Heart right ventricle (tissue), 16 donors: Measurements from ENCODE around the gene LRRC1. TPM values are rescaled to one million over a fixed set of nuclear protein-coding genes. Genes with fewer than 3 reads are reported as not detected.
A peak's percentile ranks its signal among the peaks of the same experiment; 100 is the strongest.

Source experiments
- ATAC-seq, 8 donors: fragments of 200-7000 bp; cut with Tn5 transposase; one replicate each; pipeline ENCODE4 v1.9.1; 2020; ENCODE audit warnings: mild to moderate bottlenecking in 8 of 8, moderate library complexity in 8 of 8, moderate number of reproducible peaks in 1 of 8
- DNase-seq, 2 donors: peaks; one replicate each; pipeline ENCODE4 v3.0.0-alpha.2; 2020
- H3K27ac ChIP-seq, 10 donors: fragments of 200-600 bp; sonication (generic) in 2 of 10; one replicate each; pipeline versions ENCODE4 v1.5.0 to v1.8.0; 2020 to 2022; ENCODE audit warnings: mild to moderate bottlenecking in 3 of 10
- H3K27me3 ChIP-seq, 7 donors: fragments of 200-600 bp; one replicate each; pipeline ENCODE4 v1.8.0; 2021 to 2022; ENCODE audit warnings: mild to moderate bottlenecking in 2 of 7
- H3K36me3 ChIP-seq, 9 donors: fragments of 200-600 bp; sonication (generic) in 1 of 9; one replicate each; pipeline versions ENCODE4 v1.5.0 to v1.8.0; 2020 to 2022; ENCODE audit warnings: mild to moderate bottlenecking in 2 of 9
- H3K4me1 ChIP-seq, 9 donors: fragments of 200-600 bp; sonication (generic) in 1 of 9; one replicate each; pipeline versions ENCODE4 v1.5.0 to v1.8.0; 2020 to 2022; ENCODE audit warnings: mild to moderate bottlenecking in 4 of 9
- H3K4me3 ChIP-seq, 10 donors: fragments of 200-600 bp; sonication (generic) in 2 of 10; one replicate each; pipeline versions ENCODE4 v1.5.0 to v1.8.0; 2020 to 2022; ENCODE audit warnings: mild to moderate bottlenecking in 7 of 10, moderate library complexity in 2 of 10
- H3K9me3 ChIP-seq, 11 donors: fragments of 200-600 bp in 10 of 11; sonication (generic) in 2 of 11; one replicate each; pipeline versions ENCODE4 v1.5.0 to v1.8.0; 2013 to 2022; ENCODE audit warnings: mild to moderate bottlenecking in 2 of 11, control low read depth in 1 of 11, moderate library complexity in 1 of 11
- CTCF ChIP-seq, 9 donors: fragments of 200-600 bp; sonication (generic) in 2 of 9; IDR thresholded peaks; one replicate each; pipeline versions ENCODE4 v1.5.0 to v1.8.0; 2021 to 2022; ENCODE audit warnings: antibody characterized with exemption in 9 of 9, mild to moderate bottlenecking in 5 of 9, moderate library complexity in 1 of 9
- WGBS, 2 donors: extraction: QIAGEN DNeasy Blood & Tissue Kit; methylation state at CpG; one replicate each; pipeline ENCODE4 v1.1.7; 2013; ENCODE audit warnings: inconsistent platforms in 1 of 2; 5-methylcytosine and 5-hydroxymethylcytosine counted together
- intact Hi-C, 10 donors: fragments of 100-400 bp; cut with DNase I; formaldehyde crosslinking; loops; one replicate each; pipeline versions ENCODE4 v1.11.1 to v1.14.2; 2022
- polyA plus RNA-seq, 2 donors: library from polyadenylated mRNA; stranded (reverse); fragments of 200-250 nt; gene quantifications; one replicate each; pipeline ENCODE4 v1.2.3, GENCODE V29; 2013
- total RNA-seq, 10 donors: library from RNA; stranded (reverse); fragmentation: NEBNext Ultra II Directional in 3 of 10; extraction: Animal tissue kit (Norgen Biotek cat#: 25700) in 3 of 10; gene quantifications; one replicate each; pipeline versions ENCODE4 v1.2.1 to v1.2.4, GENCODE V29; 2021 to 2023
- donor health status: Arrhythmogenic right ventricular cardiomyopathy.
- donor health status: ischemic (EF 13 %, LVEDD 7.1; RV severe dilation, severe dysfunction).
- donor health status: healthy with polysubstance abuse.
- donor health status: DM: no; HTN: yes; CAD: no.
- donor health status: DM: no; HTN: no; CAD: no.
- donor health status: ischemic (EF 25% LVEDD 6.9; RV normal size, moderate dysfunction).
- donor health status: ischemic (EF 25% LVEDD 5.7; RV mildly dilated, moderate dysfunction).
- donor health status: healthy.
- donor health status: DM: yes; HTN: yes; CAD: no.
- donor health status: Ischemic cardiomyopathy.
- donor health status: ischemic (EF 35%, LVEDD 5.7; RV mildly dilated, moderate dysfunction).
- donor health status: nonischemic (EF 11% LVEDD 7.7; RV severe dilation, severe dysfunction).
- donor health status: DM: yes; HTN: yes; CAD: no.
- donor health status: PGD.
- donor health status: ischemic (EF 29% LVEDD 5.4; RV normal size, mild dysfunction).
- donor health status: nonischemic (EF 23%, LVEDD 6.1; RV moderate dilation, normal function).

LRRC1 gene
- total and polyA plus RNA-seq, 12 donors, result 1.2 to 7.5 (median 4.7) TPM

- TF ChIP-seq CTCF (IDR thresholded peaks at IDR 0.05), result no peak
- Histone ChIP-seq H3K9me3 (no peaks in the 10 kb centered on the region), H3K27ac (peak overlapping the region in 5 of 10 donors; percentile 77 to 88 (median 83)), H3K27me3 (peaks cover 0 to 26% (median 0%) of the 10 kb centered on the region in 7 donors), H3K4me1 (peaks cover 0 to 33% (median 20%) of the 10 kb centered on the region in 9 donors), H3K36me3 (no peaks in the 10 kb centered on the region), H3K4me3 (peak overlapping the region; percentile 59 to 96 (median 91))
- intact Hi-C loops, result loop anchor here in 5 of 10 donors (2.0 to 10.0 kb wide), 5 partner anchors 129 to 251 kb away; partner anchors contain the start of gene GCLC (in 1 of the 5)
- WGBS, 2 donors, result 9 to 17% methylated on average over 47 of the region's 47 CpGs
- DNase-seq (peak; percentile 22 to 38), ATAC-seq (peak in 5 of 8 donors; percentile 16 to 57 (median 45))
Observed at GRCh38 chr6:53795702-53796450, 1.1 kb downstream of the LRRC1 start.

- intact Hi-C loops, result loop anchor here in 4 of 10 donors (10.0 kb wide), 3 partner anchors 128 to 252 kb away; partner anchors contain the start of gene GCLC (in 1 of the 4)
- peak overlapping the region in 5 of 10 donors; percentile 77 to 88 (median 83) for H3K27ac ChIP-seq
- DNase-seq, result no peak
Observed at GRCh38 chr6:53796451-53796780, 1.6 kb downstream of the LRRC1 start.

GRCh38 chr6:53796791-53797190 lies 2.0 kb downstream of the LRRC1 start:
- H3K4me3 ChIP-seq, result peak overlapping the region in 2 of 10 donors; percentile 93
- H3K4me1 ChIP-seq, result peaks cover 0 to 33% (median 20%) of the 10 kb centered on the region in 9 donors
- intact Hi-C loops, result loop anchor here in 4 of 10 donors (10.0 kb wide), 3 partner anchors 128 to 252 kb away; partner anchors contain the start of gene GCLC (in 1 of the 4)
- ATAC-seq (no peak), DNase-seq (no peak)
- peak overlapping the region in 2 of 10 donors; percentile 84 to 88 for H3K27ac ChIP-seq
- peaks cover 0 to 26% (median 0%) of the 10 kb centered on the region in 7 donors for H3K27me3 ChIP-seq
- H3K36me3 ChIP-seq, result no peaks in the 10 kb centered on the region
- no peak for TF ChIP-seq CTCF (IDR thresholded peaks at IDR 0.05)
- WGBS, 2 donors, result 82 to 94% methylated on average over 5 of the region's 5 CpGs
- H3K9me3 ChIP-seq, result no peaks in the 10 kb centered on the region

More at GRCh38 chr6:53796451-53796780, 1.6 kb downstream of the LRRC1 start:
- Histone ChIP-seq H3K27me3 (peaks cover 0 to 26% (median 0%) of the 10 kb centered on the region in 7 donors), H3K36me3 (no peaks in the 10 kb centered on the region), H3K9me3 (no peaks in the 10 kb centered on the region), H3K4me1 (peaks cover 0 to 33% (median 20%) of the 10 kb centered on the region in 9 donors), H3K4me3 (peak overlapping the region in 9 of 10 donors; percentile 59 to 96 (median 91))
- no peak for TF ChIP-seq CTCF (IDR thresholded peaks at IDR 0.05)
- 52 to 53% methylated on average over 3 of the region's 3 CpGs for whole genome bisulfite sequencing, 2 donors
- ATAC-seq, result no peak

GRCh38 chr6:53797304-53797703 lies 2.5 kb downstream of the LRRC1 start:
- Histone ChIP-seq H3K27ac (no peak overlapping the region), H3K27me3 (peaks cover 0 to 26% (median 0%) of the 10 kb centered on the region in 7 donors), H3K9me3 (no peaks in the 10 kb centered on the region), H3K4me1 (peaks cover 0 to 33% (median 20%) of the 10 kb centered on the region in 9 donors), H3K4me3 (no peak overlapping the region), H3K36me3 (no peaks in the 10 kb centered on the region)
- DNase-seq (no peak), ATAC-seq (no peak)
- TF ChIP-seq CTCF (IDR thresholded peaks at IDR 0.05), result no peak
- intact Hi-C loops, result loop anchor here in 4 of 10 donors (10.0 kb wide), 3 partner anchors 127 to 253 kb away; partner anchors contain the start of gene GCLC (in 1 of the 4)
- WGBS, 2 donors, result 99 to 100% methylated on average over 2 of the region's 2 CpGs
